Measurements from ENCODE around the gene HMCN2.

The HMCN2 gene

GRCh38 chr9:130345009-130345896 is 79.7 kb downstream of the HMCN2 start:
- no peak for DNase-seq (ENCODE audit: low read depth in 1 of 2, low spot score in 1 of 2)

GRCh38 chr9:130345897-130346385 is 80.4 kb downstream of the HMCN2 start:
- DNase-seq (ENCODE audit: low read depth in 1 of 2, low spot score in 1 of 2) = no peak

- no peak for DNase-seq (ENCODE audit: low read depth in 1 of 2, low spot score in 1 of 2)
These were observed 80.9 kb downstream of the HMCN2 start for GRCh38 chr9:130346431-130346830.

GRCh38 chr9:130347036-130347435 is 81.5 kb downstream of the HMCN2 start:
- no peak for DNase-seq (ENCODE audit: low read depth in 1 of 2, low spot score in 1 of 2)

DNA sequence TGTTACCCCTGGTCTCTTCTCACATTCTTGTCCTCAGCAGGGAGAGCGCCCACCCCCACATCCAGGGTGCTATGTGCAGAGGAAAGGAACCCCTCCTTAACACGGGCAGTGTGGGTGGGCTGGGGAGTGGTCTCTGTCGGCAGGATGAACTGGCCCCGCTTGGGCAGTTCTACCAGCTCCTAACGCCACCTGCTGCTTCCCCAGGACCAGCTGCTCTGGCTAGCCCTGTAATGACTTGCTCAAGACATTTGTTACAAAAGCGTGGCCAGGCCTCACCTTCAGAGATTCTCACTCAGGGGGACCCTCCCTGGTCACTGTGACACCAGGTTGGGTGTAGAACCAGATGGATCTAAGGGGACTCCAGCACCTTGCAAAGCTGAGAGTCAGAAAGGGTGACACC is 82.4 kb downstream of the HMCN2 start:
- DNase-seq (ENCODE audit: low read depth in 1 of 2, low spot score in 1 of 2) = no peak

GRCh38 chr9:130348341-130348740 is 82.8 kb downstream of the HMCN2 start:
- DNase-seq (ENCODE audit: low read depth in 1 of 2, low spot score in 1 of 2) = no peak

DNA sequence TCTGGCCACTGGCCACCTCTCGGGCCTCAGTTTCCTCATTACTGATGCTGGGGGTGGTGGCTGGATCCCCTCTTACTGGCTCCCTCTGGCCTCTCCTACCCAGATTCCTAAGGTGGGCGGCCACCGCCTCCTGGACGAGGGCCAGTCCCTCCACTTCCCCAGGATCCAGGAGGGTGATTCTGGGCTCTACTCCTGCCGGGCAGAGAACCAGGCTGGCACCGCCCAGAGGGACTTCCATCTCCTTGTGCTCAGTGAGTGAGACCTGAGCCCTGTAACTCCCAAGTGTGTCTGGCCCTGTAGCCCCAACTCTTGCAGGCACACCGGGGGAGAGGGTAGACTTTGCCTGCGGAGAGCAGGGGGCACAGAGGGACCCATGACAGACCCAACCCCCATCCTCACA is 83.3 kb downstream of the HMCN2 start:
- DNase-seq (ENCODE audit: low read depth in 1 of 2, low spot score in 1 of 2) = no peak

GRCh38 chr9:130349398-130349797 is 83.8 kb downstream of the HMCN2 start:
- DNase-seq (ENCODE audit: low read depth in 1 of 2, low spot score in 1 of 2) = no peak

- DNase-seq (ENCODE audit: low read depth in 1 of 2, low spot score in 1 of 2) = no peak
These were observed 85.8 kb downstream of the HMCN2 start for GRCh38 chr9:130351343-130351742.

DNA sequence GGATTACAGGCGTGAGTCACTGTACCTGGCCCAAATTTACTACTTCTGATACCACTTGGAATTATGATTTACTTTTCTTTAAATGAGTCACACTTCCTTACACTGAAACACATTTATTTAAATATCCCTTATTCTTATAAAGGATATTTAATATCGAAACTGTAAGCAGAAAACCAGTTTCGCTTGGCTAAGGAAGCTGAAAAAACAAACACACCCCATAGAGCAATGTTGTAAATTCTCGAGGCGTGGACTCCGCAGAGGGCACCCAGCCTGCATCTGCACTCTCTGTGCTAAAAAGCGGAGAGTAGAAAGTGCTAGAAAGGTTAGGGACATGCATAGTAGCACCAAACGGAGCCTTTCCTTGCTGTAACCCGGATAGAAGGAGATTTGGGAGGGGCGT is 86.5 kb downstream of the HMCN2 start:
- no peak for DNase-seq (ENCODE audit: low read depth in 1 of 2, low spot score in 1 of 2)

- DNase-seq (ENCODE audit: low read depth in 1 of 2, low spot score in 1 of 2) = no peak
These were observed 87.2 kb downstream of the HMCN2 start for GRCh38 chr9:130352586-130353285.

GRCh38 chr9:130354378-130354777 is 88.8 kb downstream of the HMCN2 start:
- DNase-seq (ENCODE audit: low read depth in 1 of 2, low spot score in 1 of 2) = no peak

- no peak for DNase-seq (ENCODE audit: low read depth in 1 of 2, low spot score in 1 of 2)
These were observed 89.2 kb downstream of the HMCN2 start for GRCh38 chr9:130354806-130355205.

- no peak for DNase-seq (ENCODE audit: low read depth in 1 of 2, low spot score in 1 of 2)
These were observed 90.5 kb downstream of the HMCN2 start for GRCh38 chr9:130356033-130356432.

DNA sequence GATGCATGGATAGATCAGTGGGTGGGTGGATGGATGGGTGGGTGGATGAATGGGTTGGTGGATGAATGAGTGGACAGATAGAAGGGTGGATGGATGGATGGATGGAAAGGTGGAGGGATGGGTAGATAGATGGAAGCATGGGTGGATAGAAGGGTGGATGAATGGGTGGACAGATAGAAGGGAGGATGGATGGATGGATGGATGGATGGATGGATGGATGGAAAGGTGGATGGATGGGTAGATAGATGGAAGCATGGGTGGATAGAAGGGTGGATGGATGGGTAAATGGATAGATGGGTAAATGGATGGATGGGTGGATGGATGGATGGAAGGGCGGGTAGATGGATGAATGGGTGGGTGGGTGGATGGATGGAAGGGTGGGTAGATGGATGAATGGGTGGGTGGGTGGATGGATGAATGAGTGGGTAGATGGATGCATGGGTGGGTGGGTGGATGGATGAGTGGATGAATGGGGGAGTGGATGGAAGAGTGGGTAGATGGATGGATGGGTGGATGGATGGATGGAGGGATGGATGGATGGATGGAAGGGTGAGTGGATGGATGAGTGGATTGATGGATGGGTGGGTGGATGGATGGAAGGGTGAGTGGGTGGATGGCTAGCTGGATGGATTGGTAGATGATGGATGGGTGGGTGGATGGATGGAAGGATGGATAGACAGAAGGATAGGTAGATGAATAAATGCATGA is 91.5 kb downstream of the HMCN2 start:
- DNase-seq (ENCODE audit: low read depth in 1 of 2, low spot score in 1 of 2) = no peak

DNA sequence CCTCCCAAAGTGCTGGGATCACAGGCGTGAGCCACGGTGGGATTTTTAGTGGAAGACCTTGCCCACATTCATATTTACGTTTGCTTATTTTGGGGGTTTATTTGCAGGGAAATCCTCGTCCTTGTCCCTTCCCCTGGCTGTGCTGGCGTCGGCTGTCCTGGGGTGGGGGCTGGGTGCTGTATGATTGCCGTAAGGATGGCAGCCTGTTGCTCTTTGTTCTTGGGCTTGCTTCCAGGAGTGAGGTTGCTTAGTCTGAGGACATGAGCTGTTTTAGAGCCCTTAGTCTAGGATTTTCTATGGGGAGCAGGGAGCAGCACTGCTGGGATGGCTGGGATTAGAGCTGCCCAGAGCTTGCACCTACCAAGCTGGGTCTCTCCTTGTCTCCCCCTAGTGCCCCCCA is 93.4 kb downstream of the HMCN2 start:
- DNase-seq (ENCODE audit: low read depth in 1 of 2, low spot score in 1 of 2) = no peak

DNA sequence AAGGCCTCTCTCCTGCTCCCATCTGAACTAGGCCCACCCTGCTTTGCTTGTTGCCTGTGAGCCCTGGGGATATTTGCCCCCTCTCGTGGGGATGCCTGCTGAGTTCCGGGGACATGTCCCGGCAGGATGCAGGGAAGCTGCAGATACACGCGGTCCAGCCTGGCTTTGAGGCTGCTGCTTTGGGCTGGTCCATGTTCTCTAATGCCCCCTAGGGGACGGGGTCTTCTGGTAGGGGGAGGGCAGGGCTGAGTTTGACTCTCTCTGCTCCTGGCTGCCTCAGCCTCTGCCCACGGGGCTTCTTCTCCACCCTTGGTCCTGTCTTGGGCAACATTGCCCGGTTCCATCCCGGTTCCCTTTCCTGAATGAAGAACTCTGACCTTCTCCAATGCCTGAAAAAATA is 94.3 kb downstream of the HMCN2 start:
- no peak for DNase-seq (ENCODE audit: low read depth in 1 of 2, low spot score in 1 of 2)

GRCh38 chr9:130360672-130361071 is 95.1 kb downstream of the HMCN2 start:
- DNase-seq (ENCODE audit: low read depth in 1 of 2, low spot score in 1 of 2) = no peak

DNA sequence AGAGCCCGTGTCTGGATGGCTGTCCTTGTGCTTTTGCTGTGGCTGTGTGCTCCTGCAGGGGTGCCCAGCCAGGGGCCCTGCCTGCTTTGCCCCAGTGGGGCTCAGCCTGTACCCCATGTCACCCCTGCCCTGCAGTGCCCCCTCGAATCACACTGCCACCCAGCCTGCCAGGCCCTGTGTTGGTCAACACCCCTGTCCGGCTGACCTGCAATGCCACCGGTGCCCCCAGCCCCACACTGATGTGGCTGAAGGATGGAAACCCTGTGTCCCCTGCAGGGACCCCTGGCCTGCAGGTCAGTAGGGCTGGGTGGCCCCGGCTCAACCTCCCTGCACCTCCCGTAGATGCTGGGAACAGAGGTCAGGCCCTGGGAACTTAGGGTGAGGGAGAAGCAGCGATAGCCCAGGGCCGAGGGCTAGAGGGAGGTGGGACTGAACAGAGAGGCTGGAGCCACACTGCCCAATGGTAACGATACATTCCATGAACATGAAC is 96.4 kb downstream of the HMCN2 start:
- DNase-seq (ENCODE audit: low read depth in 1 of 2, low spot score in 1 of 2) = no peak

DNA sequence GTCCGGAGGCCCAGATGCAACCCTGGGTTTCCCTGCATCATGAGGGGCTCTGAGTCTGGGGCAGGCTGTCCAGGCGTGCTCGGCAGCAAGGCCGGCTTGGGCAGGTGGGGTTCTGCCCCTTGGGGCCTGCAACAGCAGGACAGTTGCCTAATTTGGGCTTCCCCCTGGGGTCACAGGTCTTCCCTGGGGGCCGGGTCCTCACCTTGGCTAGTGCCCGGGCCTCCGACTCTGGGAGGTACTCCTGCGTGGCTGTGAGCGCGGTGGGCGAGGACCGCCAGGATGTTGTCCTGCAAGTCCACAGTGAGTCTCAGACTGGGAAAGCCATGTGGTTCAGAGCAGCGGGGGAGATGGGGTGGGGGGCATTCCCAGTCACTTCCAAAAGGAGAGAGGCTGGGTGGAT is 97.1 kb downstream of the HMCN2 start:
- DNase-seq (ENCODE audit: low read depth in 1 of 2, low spot score in 1 of 2) = no peak

- DNase-seq (ENCODE audit: low read depth in 1 of 2, low spot score in 1 of 2) = no peak
These were observed 98.3 kb downstream of the HMCN2 start for GRCh38 chr9:130363755-130364404.

Data from stimulated activated CD4-positive, alpha-beta T cell treated with anti-CD3 and anti-CD28 coated beads, Interleukin-15, amount 100 ng/mL, for 1 hour (primary cell).